PC-3 (cell line): ENCODE data around the gene POLD4. TPM values are rescaled to one million over a fixed set of nuclear protein-coding genes. Genes with fewer than 3 reads are reported as not detected.

Experiments
- ATAC-seq: fragments of 200-7000 bp; cut with Tn5 transposase; 2 replicates; pipeline ENCODE4 v1.9.1; 2020; ENCODE audit warnings: mild to moderate bottlenecking, moderate library complexity
- BruUV-seq: library from RNA; stranded (reverse); fragments of 400-500 nt; replicated peaks from 2 replicates; lab custom pipeline; 2021; lab: Mats Ljungman, UMichigan
- CTCF ChIA-PET: fragments of 300-600 bp; sonication (Branson Sonifier 250); formaldehyde crosslinking; loops from one replicate; lab custom pipeline; 2022; ENCODE audit warnings: antibody characterized with exemption; lab: Charles Lee
- POLR2A ChIA-PET: fragments of 300-600 bp; sonication (Branson Sonifier 250); formaldehyde crosslinking; loops from one replicate; lab custom pipeline; 2022; ENCODE audit warnings: antibody characterized with exemption; ENCODE audit not compliant: unreplicated experiment; lab: Charles Lee
- DNase-seq: peaks from one replicate; pipeline ENCODE4 v3.0.0-alpha.2; 2015
- H2AFZ ChIP-seq: fragments of 300-600 bp; sonication (generic); 2 replicates; pipeline ENCODE4 v1.6.0; 2016; ENCODE audit warnings: antibody characterized with exemption, low read length
- H3F3A ChIP-seq: fragments of 300-600 bp; sonication (generic); one replicate; pipeline ENCODE4 v1.6.0; 2017; ENCODE audit warnings: antibody characterized with exemption, low read length, control low read depth, mild to moderate bottlenecking; ENCODE audit not compliant: unreplicated experiment
- H3K27ac ChIP-seq: fragments of 300-600 bp; sonication (generic); 2 replicates; pipeline ENCODE4 v1.5.1; 2016; ENCODE audit warnings: mild to moderate bottlenecking, low read length
- H3K27me3 ChIP-seq: fragments of 300-600 bp; sonication (generic); 2 replicates; pipeline ENCODE4 v1.6.1; 2016; ENCODE audit warnings: low read length, mixed read lengths
- H3K36me3 ChIP-seq: fragments of 300-600 bp; sonication (generic); 2 replicates; pipeline ENCODE4 v1.6.1; 2016; ENCODE audit warnings: low read depth, mixed run types, low read length, mixed read lengths
- H3K4me1 ChIP-seq: fragments of 300-600 bp; sonication (generic); 2 replicates; pipeline ENCODE4 v1.5.1; 2016; ENCODE audit warnings: low read length; ENCODE audit not compliant: insufficient read depth
- H3K4me2 ChIP-seq: fragments of 300-600 bp; sonication (generic); 2 replicates; pipeline ENCODE4 v1.6.0; 2016; ENCODE audit warnings: low read length
- H3K4me3 ChIP-seq: fragments of 300-600 bp; sonication (generic); 2 replicates; pipeline ENCODE4 v1.5.1; 2016; ENCODE audit warnings: mild to moderate bottlenecking, low read length, mixed read lengths
- H3K79me2 ChIP-seq: fragments of 300-600 bp; sonication (generic); 2 replicates; pipeline ENCODE4 v1.6.1; 2017; ENCODE audit warnings: low read length, mixed read lengths
- H3K9ac ChIP-seq: fragments of 300-600 bp; sonication (generic); 2 replicates; pipeline ENCODE4 v1.6.0; 2016; ENCODE audit warnings: mild to moderate bottlenecking, low read length
- H3K9me2 ChIP-seq: fragments of 300-600 bp; sonication (generic); replicated peaks from 2 replicates; pipeline ENCODE4 v1.6.1; 2016; ENCODE audit warnings: mixed run types, low read length, mixed read lengths
- H3K9me3 ChIP-seq: fragments of 300-600 bp; sonication (generic); 2 replicates; pipeline ENCODE4 v1.6.1; 2016; ENCODE audit warnings: low read length, mixed read lengths
- H4K20me1 ChIP-seq: fragments of 300-600 bp; sonication (generic); 2 replicates; pipeline ENCODE4 v1.6.1; 2016; ENCODE audit warnings: low read length, mixed read lengths
- CTCF ChIP-seq: fragments of 300-600 bp; sonication (generic); conservative IDR thresholded peaks from 2 replicates; pipeline ENCODE4 v1.5.1; 2017; ENCODE audit warnings: antibody characterized with exemption, low read depth, mild to moderate bottlenecking, low read length
- EZH2 ChIP-seq: fragments of 300-600 bp; sonication (generic); IDR thresholded peaks from one replicate; pipeline ENCODE4 v1.6.1; 2017; ENCODE audit warnings: antibody characterized with exemption, mild to moderate bottlenecking, low read length; ENCODE audit not compliant: unreplicated experiment
- EZH2phosphoT487 ChIP-seq: fragments of 300-600 bp; sonication (generic); IDR thresholded peaks from 2 replicates; pipeline ENCODE4 v1.6.1; 2018; ENCODE audit warnings: mild to moderate bottlenecking, antibody characterized with exemption, low read length, borderline replicate concordance
- intact Hi-C: fragments of 100-400 bp; cut with micrococcal nuclease; formaldehyde crosslinking; loops from 2 replicates; pipeline ENCODE4 v1.9.0; 2023
- total RNA-seq: library from RNA; depleted of rRNA; stranded (reverse); fragments of >200 nt; gene quantifications from 2 replicates; pipeline ENCODE4 v1.2.3, GENCODE V29; 2014

Gene POLD4
- total RNA-seq, 1 experiment from 2014 or later = 81.5 TPM

DNA sequence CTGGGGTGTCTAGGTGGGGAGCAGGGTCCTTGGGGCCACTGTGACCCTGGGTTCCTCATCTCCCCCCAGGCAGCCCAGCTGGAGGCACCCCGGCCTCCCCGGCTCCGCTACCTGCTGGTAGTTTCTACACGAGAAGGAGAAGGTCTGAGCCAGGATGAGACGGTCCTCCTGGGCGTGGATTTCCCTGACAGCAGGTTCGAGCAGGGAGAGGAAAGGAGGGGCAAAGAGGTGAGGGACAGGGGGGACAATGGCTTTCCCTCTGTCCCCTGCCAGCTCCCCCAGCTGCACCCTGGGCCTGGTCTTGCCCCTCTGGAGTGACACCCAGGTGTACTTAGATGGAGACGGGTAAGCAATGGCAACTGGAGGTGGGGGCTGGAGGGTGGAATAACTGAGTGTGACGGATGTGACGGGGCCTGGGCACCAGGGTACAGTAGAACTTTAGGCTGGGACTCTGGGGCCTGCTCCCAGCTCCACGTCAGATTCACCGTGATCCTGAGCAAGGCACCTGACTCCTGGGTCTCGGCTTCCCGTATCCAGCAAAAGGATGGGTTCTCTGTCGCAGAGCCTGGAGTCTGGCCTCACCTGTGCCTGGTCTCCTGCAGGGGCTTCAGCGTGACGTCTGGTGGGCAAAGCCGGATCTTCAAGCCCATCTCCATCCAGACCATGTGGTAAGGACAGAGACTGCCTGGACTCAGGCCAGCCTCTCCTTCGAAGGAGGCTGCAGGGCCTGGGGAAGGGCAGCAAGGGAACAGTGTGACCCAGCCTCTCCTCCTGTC, 46.4 kb downstream of the POLD4 start:
- Histone ChIP-seq H3K36me3 (peaks cover 7% of the 10 kb centered on the region; the same call in 1 of the 2 replicates), H3F3A (peaks cover under 1% of the 10 kb centered on the region), H3K4me1 (peaks cover 24% of the 10 kb centered on the region), H3K4me3 (no peak overlapping the region), H2AFZ (no peak overlapping the region), H3K9me2 (no peaks in the 10 kb centered on the region), H3K27ac (no peak overlapping the region), H3K27me3 (no peaks in the 10 kb centered on the region), H3K9me3 (no peaks in the 10 kb centered on the region), H3K9ac (no peak overlapping the region), H4K20me1 (no peaks in the 10 kb centered on the region), H3K79me2 (peaks cover 15% of the 10 kb centered on the region), H3K4me2 (no peak overlapping the region)
- no TSS peak for BruUV-seq
- ATAC-seq (no peak), DNase-seq (no peak)
- CTCF ChIA-PET = no interaction called here
- TF ChIP-seq CTCF (no peak), EZH2phosphoT487 (no peak), EZH2 (no peak)
- intact Hi-C loops = no loop called here
- POLR2A ChIA-PET = interaction anchor here (0.5 kb wide), 1 partner anchor 201 kb away, joined by 3 read pairs; no protein-coding TSS in a partner anchor

DNA sequence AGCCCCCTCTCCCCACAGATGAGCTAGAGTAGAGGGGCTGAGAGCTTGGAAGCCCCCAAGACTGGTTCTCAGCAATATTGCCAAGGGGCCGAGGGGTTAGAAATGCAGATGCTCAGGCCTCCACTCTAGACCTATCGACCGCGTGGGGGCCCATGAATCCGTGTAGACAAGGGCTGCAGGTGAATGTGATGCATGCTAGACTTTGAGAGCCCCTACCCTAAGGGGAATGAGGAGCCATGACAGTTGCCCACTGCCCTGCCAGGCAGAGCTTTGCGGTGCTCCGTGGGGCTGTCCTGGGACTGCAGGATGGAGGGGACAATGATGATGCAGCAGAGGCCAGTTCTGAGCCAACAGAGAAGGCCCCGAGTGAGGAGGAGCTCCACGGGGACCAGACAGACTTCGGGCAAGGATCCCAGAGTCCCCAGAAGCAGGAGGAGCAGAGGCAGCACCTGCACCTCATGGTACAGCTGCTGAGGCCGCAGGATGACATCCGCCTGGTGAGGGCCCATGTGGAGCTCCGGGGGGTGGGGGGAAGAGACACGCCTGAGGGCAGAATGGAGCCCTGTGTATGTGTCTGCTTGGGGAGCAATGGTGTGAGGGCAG, 48.7 kb downstream of the POLD4 start:
- ATAC-seq (no peak), DNase-seq (no peak)
- BruUV-seq = TSS peak; percentile 33
- Histone ChIP-seq H3K27ac (no peak overlapping the region; the same call in 1 of the 2 replicates), H3K9ac (peak overlapping the region; percentile 91), H3K9me2 (no peaks in the 10 kb centered on the region), H3K9me3 (no peaks in the 10 kb centered on the region), H3K4me1 (peaks cover 18% of the 10 kb centered on the region), H4K20me1 (no peaks in the 10 kb centered on the region), H2AFZ (peak overlapping the region; percentile 54; the same call in 1 of the 2 replicates), H3K79me2 (peaks cover 15% of the 10 kb centered on the region), H3K4me3 (peak overlapping the region; percentile 93), H3K36me3 (peaks cover 11% of the 10 kb centered on the region; the same call in 1 of the 2 replicates), H3K27me3 (no peaks in the 10 kb centered on the region), H3K4me2 (peak overlapping the region; percentile 93), H3F3A (no peaks in the 10 kb centered on the region)
- TF ChIP-seq EZH2 (no peak), EZH2phosphoT487 (no peak), CTCF (no peak)
- POLR2A ChIA-PET = interaction anchor here (0.5 kb wide), 1 partner anchor 13 kb away, joined by 5 read pairs; no protein-coding TSS in a partner anchor
- intact Hi-C loops = loop anchor here (5.0 kb wide), 1 partner anchor 37 kb away; the partner anchor contains the start of gene GRK2
- CTCF ChIA-PET = no interaction called here
